Suprapubic skin (tissue), 4 donors: Measurements from ENCODE around the gene PSMB8. TPM values are rescaled to one million over a fixed set of nuclear protein-coding genes. Genes with fewer than 3 reads are reported as not detected.
A peak's percentile ranks its signal among the peaks of the same experiment; 100 is the strongest.

Experiments used
- DNase-seq, 2 donors: peaks; one replicate each; pipeline ENCODE4 v3.0.0-alpha.2; 2019; ENCODE audit warnings: low spot score in 2 of 2
- H3K27ac ChIP-seq: fragments of 200-600 bp; sonication (generic); one replicate; pipeline ENCODE4 v1.5.1; 2019
- H3K27me3 ChIP-seq: fragments of 200-600 bp; sonication (generic); one replicate; pipeline ENCODE4 v1.5.1; 2019
- H3K36me3 ChIP-seq: fragments of 200-600 bp; sonication (generic); one replicate; pipeline ENCODE4 v1.5.1; 2019
- H3K4me1 ChIP-seq: fragments of 200-600 bp; sonication (generic); one replicate; pipeline ENCODE4 v1.5.1; 2019
- H3K4me3 ChIP-seq: fragments of 200-600 bp; sonication (generic); one replicate; pipeline ENCODE4 v1.5.1; 2019; ENCODE audit warnings: mild to moderate bottlenecking
- H3K9me3 ChIP-seq: fragments of 200-600 bp; sonication (generic); one replicate; pipeline ENCODE4 v1.5.1; 2019
- EP300 ChIP-seq: sonication (generic); formaldehyde crosslinking; IDR thresholded peaks from one replicate; pipeline ENCODE4 v1.6.1; 2017; ENCODE audit warnings: antibody characterized with exemption
- POLR2A ChIP-seq, 2 donors: fragments of 450-650 bp; IDR thresholded peaks; one replicate each; pipeline ENCODE4 v1.6.1; 2017; ENCODE audit warnings: antibody characterized with exemption in 2 of 2, mild to moderate bottlenecking in 2 of 2, moderate library complexity in 2 of 2
- POLR2AphosphoS5 ChIP-seq, 3 donors: sonication (generic); formaldehyde crosslinking; IDR thresholded peaks; one replicate each; pipeline ENCODE4 v1.6.1; 2017; ENCODE audit warnings: antibody characterized with exemption in 3 of 3
- WGBS: methylation state at CpG from one replicate; pipeline ENCODE4 v1.1.5; 2018; 5-methylcytosine and 5-hydroxymethylcytosine counted together
- total RNA-seq, 4 donors: library from RNA; depleted of rRNA; stranded (reverse); fragments of >200 nt; gene quantifications; one replicate each; pipeline ENCODE4 v1.1.0, GENCODE V29; 2016
- TF ChIP-seq, protein P1 (sequence below), 2 donors: fragments of 200-600 bp in 1 of 2; fragments of 450-650 bp in 1 of 2; sonication (generic) in 1 of 2; IDR thresholded peaks; one replicate each; pipeline ENCODE4 v1.5.1; 2016 to 2019; ENCODE audit warnings: antibody characterized with exemption in 2 of 2, mild to moderate bottlenecking in 1 of 2, moderate library complexity in 1 of 2

PSMB8 gene
- total RNA-seq, 4 donors from 2014 or later, result 43.6 to 62.7 (median 49.0) TPM

DNA sequence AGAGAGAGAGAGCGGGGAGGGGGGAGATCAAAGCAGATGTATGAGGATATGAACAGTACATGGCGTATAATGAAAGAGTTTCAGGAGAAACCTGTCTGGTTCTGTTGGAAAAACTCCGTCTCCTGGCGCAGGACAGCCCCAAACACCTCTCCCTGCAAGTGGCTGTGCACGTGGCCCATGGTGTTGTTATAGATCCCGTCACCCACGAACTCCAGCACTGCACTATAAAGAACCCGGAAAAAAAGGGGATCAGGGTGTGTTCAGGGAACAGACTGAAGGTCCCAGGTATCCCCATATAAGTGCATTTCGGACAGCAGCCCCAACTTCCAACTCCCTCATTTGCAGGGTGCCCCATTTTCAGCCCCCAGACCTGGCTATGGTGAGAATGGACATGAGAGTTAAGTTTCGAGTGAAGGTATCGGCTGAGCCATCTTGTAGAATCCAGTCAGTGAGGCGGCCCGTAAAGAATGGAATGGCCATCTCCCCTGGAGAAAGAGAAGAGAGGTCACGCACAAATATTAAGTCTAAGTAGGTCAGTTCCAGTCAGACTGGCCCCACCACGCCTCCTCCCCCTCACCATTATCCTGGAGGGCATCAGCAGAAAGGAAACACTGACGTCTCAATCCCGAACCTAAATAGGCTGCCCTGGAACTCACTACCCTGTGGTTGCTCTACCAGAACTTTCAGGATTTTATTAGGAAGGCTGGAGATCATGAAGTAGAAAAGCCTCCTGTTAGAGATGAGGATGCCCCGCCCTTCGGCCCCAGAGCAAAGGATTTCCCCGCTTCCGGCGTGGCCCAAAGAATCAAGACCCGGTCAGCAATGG lies 8.4 kb upstream of the PSMB8 start:
- DNase-seq, result no peak
- H3K4me3 ChIP-seq, result peak overlapping the region; percentile 90
- 44% methylated on average over 17 of the region's 23 CpGs for WGBS
- peak overlapping the region; percentile 99 for H3K27ac ChIP-seq
- peaks cover 30% of the 10 kb centered on the region for H3K36me3 ChIP-seq
- H3K27me3 ChIP-seq, result no peaks in the 10 kb centered on the region
- no peaks in the 10 kb centered on the region for H3K9me3 ChIP-seq
- H3K4me1 ChIP-seq, result peaks cover 38% of the 10 kb centered on the region
- no peak for TF ChIP-seq POLR2AphosphoS5 (IDR thresholded peaks at IDR 0.05)
- TF ChIP-seq, protein P1, sequence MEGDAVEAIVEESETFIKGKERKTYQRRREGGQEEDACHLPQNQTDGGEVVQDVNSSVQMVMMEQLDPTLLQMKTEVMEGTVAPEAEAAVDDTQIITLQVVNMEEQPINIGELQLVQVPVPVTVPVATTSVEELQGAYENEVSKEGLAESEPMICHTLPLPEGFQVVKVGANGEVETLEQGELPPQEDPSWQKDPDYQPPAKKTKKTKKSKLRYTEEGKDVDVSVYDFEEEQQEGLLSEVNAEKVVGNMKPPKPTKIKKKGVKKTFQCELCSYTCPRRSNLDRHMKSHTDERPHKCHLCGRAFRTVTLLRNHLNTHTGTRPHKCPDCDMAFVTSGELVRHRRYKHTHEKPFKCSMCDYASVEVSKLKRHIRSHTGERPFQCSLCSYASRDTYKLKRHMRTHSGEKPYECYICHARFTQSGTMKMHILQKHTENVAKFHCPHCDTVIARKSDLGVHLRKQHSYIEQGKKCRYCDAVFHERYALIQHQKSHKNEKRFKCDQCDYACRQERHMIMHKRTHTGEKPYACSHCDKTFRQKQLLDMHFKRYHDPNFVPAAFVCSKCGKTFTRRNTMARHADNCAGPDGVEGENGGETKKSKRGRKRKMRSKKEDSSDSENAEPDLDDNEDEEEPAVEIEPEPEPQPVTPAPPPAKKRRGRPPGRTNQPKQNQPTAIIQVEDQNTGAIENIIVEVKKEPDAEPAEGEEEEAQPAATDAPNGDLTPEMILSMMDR (IDR thresholded peaks at IDR 0.05), result no peak
- no peak for TF ChIP-seq POLR2A (IDR thresholded peaks at IDR 0.05)
- no peak for TF ChIP-seq EP300

DNA sequence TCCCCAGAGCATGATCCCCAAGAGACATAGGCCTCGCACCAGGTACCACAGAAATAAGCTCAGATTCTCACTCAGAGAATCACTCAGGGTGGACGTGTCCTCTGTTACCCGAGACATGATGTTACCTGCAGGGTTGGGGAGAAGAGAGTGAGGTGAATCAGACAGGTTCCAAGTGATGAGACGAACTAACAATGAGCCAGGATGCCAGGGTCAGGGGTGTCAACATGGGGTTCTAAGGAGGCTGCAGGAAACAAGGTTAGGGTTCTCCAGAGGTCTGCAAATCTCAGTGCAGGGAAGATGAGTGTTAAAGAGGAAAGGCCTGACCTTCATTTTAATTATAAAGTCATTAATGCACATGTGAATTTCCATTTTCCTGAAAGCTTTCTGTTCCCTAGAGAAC lies 7.2 kb upstream of the PSMB8 start:
- Histone ChIP-seq H3K36me3 (peaks cover 41% of the 10 kb centered on the region), H3K4me1 (peaks cover 36% of the 10 kb centered on the region), H3K27ac (no peak overlapping the region), H3K27me3 (no peaks in the 10 kb centered on the region), H3K4me3 (no peak overlapping the region), H3K9me3 (no peaks in the 10 kb centered on the region)
- DNase-seq, result no peak
- TF ChIP-seq POLR2A (IDR thresholded peaks at IDR 0.05) (no peak), EP300 (no peak), POLR2AphosphoS5 (IDR thresholded peaks at IDR 0.05) (no peak)
- TF ChIP-seq, protein P1 (IDR thresholded peaks at IDR 0.05), result no peak
- 90% methylated on average over 4 of the region's 4 CpGs for WGBS

DNA sequence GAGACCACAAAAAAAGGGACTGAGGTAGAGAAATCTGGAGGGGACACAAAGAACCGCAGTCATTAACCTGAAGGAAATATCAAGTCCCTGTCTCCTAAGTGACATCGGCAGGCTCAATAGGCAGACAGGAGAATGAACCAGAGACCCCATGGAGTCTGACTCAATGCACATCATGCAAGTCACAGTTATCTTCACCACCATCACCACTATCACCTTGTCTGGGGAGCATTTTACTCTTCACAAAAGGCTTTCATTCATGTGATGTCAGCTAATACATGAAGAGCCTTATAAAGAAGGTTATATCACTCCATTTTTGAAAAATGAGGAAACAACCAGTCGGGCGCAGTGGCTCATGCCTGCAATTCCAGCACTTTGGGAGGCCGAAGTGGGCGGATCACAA lies 5.3 kb upstream of the PSMB8 start:
- H3K4me1 ChIP-seq, result peaks cover 33% of the 10 kb centered on the region
- WGBS, result 78% methylated on average over 6 of the region's 6 CpGs
- no peaks in the 10 kb centered on the region for H3K27me3 ChIP-seq
- H3K36me3 ChIP-seq, result peaks cover 49% of the 10 kb centered on the region
- no peak for DNase-seq
- H3K9me3 ChIP-seq, result no peaks in the 10 kb centered on the region
- H3K27ac ChIP-seq, result no peak overlapping the region
- TF ChIP-seq, protein P1 (IDR thresholded peaks at IDR 0.05), result no peak
- no peak for TF ChIP-seq POLR2AphosphoS5 (IDR thresholded peaks at IDR 0.05)
- no peak for TF ChIP-seq POLR2A (IDR thresholded peaks at IDR 0.05)
- no peak for TF ChIP-seq EP300
- H3K4me3 ChIP-seq, result no peak overlapping the region

DNA sequence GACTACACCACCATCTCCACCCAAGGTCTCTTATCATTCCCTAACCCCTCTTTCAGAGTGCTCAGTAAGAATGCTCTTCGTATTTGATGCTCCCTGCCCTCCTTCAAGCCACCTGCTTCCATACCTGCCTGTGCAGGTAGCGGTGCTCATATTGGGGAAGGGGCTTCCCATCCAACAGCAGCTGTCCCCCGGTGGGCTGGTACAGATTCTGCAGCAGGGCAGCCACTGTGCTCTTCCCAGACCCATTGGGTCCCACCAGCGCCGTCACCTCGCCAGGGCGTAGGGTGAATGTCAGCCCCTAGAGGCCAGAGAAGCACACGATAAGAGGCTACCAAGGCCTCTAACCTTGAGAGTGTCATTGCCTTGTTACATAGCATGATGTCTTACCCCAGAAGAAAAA lies 3.9 kb upstream of the PSMB8 start:
- TF ChIP-seq POLR2AphosphoS5 (IDR thresholded peaks at IDR 0.05) (no peak), EP300 (no peak), POLR2A (IDR thresholded peaks at IDR 0.05) (no peak)
- TF ChIP-seq, protein P1 (IDR thresholded peaks at IDR 0.05), result no peak
- Histone ChIP-seq H3K4me3 (no peak overlapping the region), H3K9me3 (no peaks in the 10 kb centered on the region), H3K27me3 (no peaks in the 10 kb centered on the region), H3K4me1 (peaks cover 42% of the 10 kb centered on the region), H3K27ac (no peak overlapping the region), H3K36me3 (peaks cover 49% of the 10 kb centered on the region)
- WGBS, result 91% methylated on average over 8 of the region's 8 CpGs
- no peak for DNase-seq

DNA sequence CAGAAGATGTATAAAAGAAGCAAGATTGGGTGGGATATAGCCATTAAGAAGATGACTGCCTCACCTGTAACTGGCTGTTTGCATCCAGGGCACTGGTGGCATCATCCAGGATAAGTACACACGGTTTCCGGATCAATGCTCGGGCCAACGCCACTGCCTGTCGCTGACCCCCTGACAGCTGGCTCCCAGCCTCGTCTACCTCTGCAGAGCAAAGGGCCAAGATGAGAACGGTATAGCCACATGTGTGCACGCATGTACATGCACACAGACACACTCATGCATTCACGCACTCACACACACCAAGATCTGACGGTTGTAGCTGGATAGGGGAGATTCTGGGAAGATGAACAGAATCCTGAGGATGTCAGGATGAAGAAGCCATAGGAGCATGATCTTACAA lies 3.2 kb upstream of the PSMB8 start:
- peaks cover 42% of the 10 kb centered on the region for H3K4me1 ChIP-seq
- DNase-seq, result no peak
- 88% methylated on average over 10 of the region's 10 CpGs for WGBS

More for the DNA sequence above, 3.2 kb upstream of the PSMB8 start:
- no peak overlapping the region for H3K27ac ChIP-seq
- peaks cover 49% of the 10 kb centered on the region for H3K36me3 ChIP-seq
- no peaks in the 10 kb centered on the region for H3K9me3 ChIP-seq
- no peak for TF ChIP-seq POLR2AphosphoS5 (IDR thresholded peaks at IDR 0.05)
- no peak for TF ChIP-seq POLR2A (IDR thresholded peaks at IDR 0.05)
- TF ChIP-seq, protein P1 (IDR thresholded peaks at IDR 0.05), result no peak
- TF ChIP-seq EP300, result no peak
- H3K27me3 ChIP-seq, result no peaks in the 10 kb centered on the region
- H3K4me3 ChIP-seq, result no peak overlapping the region
